ENCODE data around the gene TCAIM. TPM values are rescaled to one million over a fixed set of nuclear protein-coding genes. Genes with fewer than 3 reads are reported as not detected.

TCAIM gene
- total RNA-seq, 4 donors from 2014 or later = 15.6 to 25.0 (median 22.6) TPM

DNA sequence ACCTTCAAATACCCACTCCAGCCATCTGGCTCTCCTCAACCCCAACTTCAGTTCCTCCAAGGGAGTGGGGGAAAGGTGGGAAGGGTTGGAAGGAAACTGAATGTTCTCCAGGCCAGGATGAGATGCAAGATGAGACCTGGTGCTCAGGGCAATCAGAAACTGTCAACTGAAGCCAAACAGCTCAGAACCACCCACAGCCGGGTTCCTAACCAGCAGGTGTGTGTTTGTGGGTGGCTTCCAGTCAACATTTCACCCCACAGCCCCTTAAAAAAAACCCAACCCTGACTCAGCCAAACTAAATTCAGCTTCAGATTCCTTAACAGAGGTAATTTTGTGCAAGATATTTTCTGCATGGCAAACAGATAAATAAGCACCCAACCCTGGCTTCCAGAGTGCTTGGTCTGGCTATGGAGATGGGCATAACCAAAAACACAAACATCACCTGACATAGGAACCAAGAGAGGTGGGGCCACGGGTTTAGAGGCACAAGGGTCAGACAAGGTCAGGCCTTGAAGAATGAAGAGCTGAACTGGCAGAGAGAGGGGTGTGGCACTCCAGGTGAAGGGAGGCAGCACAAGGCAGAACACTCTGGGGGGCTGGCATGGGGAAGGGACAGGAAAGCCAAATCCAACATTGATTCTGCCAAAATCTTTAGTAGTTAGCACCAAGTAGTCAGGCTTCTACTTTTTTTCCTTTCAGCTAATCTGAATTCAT is 104.2 kb downstream of the TCAIM start:
- Histone ChIP-seq H3K9me3 (peaks cover 0 to 9% (median 0%) of the 10 kb centered on the region in 3 donors), H3K36me3 (peaks cover 0 to 52% (median under 1%) of the 10 kb centered on the region in 3 donors), H3K4me3 (no peak overlapping the region), H3K4me1 (peaks cover 0 to 20% (median 4%) of the 10 kb centered on the region in 3 donors), H3K27me3 (no peaks in the 10 kb centered on the region), H3K27ac (no peak overlapping the region)
- no peak for DNase-seq
- no peak for TF ChIP-seq POLR2A (IDR thresholded peaks at IDR 0.05)
- TF ChIP-seq, protein P1, sequence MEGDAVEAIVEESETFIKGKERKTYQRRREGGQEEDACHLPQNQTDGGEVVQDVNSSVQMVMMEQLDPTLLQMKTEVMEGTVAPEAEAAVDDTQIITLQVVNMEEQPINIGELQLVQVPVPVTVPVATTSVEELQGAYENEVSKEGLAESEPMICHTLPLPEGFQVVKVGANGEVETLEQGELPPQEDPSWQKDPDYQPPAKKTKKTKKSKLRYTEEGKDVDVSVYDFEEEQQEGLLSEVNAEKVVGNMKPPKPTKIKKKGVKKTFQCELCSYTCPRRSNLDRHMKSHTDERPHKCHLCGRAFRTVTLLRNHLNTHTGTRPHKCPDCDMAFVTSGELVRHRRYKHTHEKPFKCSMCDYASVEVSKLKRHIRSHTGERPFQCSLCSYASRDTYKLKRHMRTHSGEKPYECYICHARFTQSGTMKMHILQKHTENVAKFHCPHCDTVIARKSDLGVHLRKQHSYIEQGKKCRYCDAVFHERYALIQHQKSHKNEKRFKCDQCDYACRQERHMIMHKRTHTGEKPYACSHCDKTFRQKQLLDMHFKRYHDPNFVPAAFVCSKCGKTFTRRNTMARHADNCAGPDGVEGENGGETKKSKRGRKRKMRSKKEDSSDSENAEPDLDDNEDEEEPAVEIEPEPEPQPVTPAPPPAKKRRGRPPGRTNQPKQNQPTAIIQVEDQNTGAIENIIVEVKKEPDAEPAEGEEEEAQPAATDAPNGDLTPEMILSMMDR (IDR thresholded peaks at IDR 0.05) = no peak
- intact Hi-C loops (cut with DNase I) = no loop called here
- 63 to 67% methylated on average over 2 of the region's 2 CpGs for WGBS, 2 donors

DNA sequence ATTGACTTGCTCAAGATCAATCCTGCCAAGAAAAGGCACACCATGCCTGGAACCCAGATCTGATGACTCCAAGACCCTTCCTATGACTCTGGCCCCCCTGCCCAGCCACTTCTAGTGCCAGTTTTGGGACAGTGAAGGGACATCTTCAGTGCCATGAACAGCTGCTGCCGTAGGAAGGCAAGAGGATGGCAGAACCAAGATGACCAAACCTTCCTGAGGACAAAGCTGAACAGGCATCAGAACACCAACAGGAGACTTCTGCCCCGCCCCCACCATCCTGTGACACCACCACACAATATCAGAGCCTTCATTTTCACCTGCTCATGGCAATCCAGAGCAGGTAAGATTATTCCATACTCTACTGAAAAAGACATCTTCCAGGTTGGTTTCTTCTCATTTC is 105.9 kb downstream of the TCAIM start:
- Histone ChIP-seq H3K36me3 (peaks cover 12 to 68% (median 18%) of the 10 kb centered on the region in 3 donors), H3K9me3 (peaks cover 0 to 21% (median 0%) of the 10 kb centered on the region in 3 donors), H3K4me3 (no peak overlapping the region), H3K27me3 (no peaks in the 10 kb centered on the region), H3K27ac (no peak overlapping the region), H3K4me1 (peaks cover 0 to 18% (median 4%) of the 10 kb centered on the region in 3 donors)
- no peak for DNase-seq
- TF ChIP-seq, protein P1 (IDR thresholded peaks at IDR 0.05) = no peak
- TF ChIP-seq POLR2A (IDR thresholded peaks at IDR 0.05) = no peak
- intact Hi-C loops (cut with DNase I) = no loop called here
- WGBS, 2 donors = 90 to 100% methylated on average over 2 of the region's 2 CpGs

DNA sequence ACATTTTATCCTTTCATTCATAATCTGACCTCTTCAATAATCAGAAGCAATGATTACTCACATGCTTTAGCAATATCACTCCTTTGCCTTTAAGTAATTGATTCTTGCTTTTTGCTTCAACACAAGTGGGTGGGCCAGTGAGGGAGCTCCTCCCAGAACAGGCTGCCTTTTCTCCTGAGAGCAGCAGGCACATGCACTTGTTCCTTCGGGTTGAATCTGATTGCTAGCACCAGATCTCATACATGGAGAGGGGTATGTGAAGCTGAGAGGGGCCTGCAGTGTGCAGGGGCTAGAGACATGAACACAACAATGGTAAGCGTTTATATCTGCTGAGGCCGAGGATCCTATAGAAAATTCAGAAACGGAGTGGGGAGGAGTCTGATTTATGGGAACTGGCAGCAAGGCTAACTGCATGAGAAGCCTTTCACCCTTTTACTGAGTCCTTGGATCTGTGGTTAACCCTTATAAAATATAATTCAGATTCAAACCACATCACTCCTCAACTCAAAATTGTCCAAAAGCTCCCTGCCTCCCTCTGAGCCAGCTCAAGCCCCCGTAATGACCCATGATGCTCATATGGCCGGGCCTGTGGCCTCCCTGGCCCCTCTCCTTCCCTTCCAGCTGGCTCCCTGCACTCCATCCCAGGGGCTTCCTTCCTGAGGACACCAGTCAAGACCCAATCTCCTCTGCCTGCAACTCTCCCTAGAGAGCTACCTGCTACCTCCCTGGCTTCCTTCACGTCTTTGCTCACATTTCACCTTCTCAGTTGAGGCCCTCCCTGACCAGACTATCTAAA is 106.5 kb downstream of the TCAIM start:
- H3K4me3 ChIP-seq = no peak overlapping the region
- H3K27me3 ChIP-seq = no peaks in the 10 kb centered on the region
- peaks cover 0 to 21% (median 0%) of the 10 kb centered on the region in 3 donors for H3K9me3 ChIP-seq
- peaks cover 16 to 75% (median 24%) of the 10 kb centered on the region in 3 donors for H3K36me3 ChIP-seq
- 93 to 94% methylated on average over 7 of the region's 7 CpGs for WGBS, 2 donors
- TF ChIP-seq, protein P1 (IDR thresholded peaks at IDR 0.05) = no peak
- TF ChIP-seq POLR2A (IDR thresholded peaks at IDR 0.05) = no peak
- intact Hi-C loops (cut with DNase I) = no loop called here
- no peak overlapping the region for H3K27ac ChIP-seq
- H3K4me1 ChIP-seq = peaks cover 0 to 11% (median 3%) of the 10 kb centered on the region in 3 donors
- DNase-seq = no peak

DNA sequence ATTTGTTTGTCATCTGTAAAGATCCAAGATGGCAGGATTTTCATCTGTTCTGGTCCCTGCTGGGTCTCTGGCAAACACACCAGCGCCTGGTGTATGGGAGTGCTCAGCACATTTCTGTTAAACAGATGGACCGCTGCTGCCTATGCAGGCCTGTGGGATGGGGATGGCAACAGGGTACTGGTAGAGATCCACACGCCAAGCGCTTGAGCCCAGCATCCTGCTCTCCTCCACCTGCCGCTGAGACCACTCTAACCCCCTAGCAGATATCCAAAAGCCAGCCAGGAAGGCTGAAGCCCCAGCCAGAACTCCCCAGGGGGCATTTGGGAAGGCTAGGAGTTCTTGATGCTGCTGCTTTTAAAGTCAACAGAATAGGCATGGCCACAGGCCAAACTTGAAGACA is 107.2 kb downstream of the TCAIM start:
- no peaks in the 10 kb centered on the region for H3K27me3 ChIP-seq
- TF ChIP-seq POLR2A (IDR thresholded peaks at IDR 0.05) = no peak
- TF ChIP-seq, protein P1 (IDR thresholded peaks at IDR 0.05) = no peak
- peaks cover 0 to 6% (median 0%) of the 10 kb centered on the region in 3 donors for H3K4me1 ChIP-seq
- 100% methylated on average over 4 to 5 of the region's 5 CpGs for WGBS, 2 donors
- no peak for DNase-seq
- H3K4me3 ChIP-seq = no peak overlapping the region
- H3K9me3 ChIP-seq = peaks cover 0 to 21% (median 0%) of the 10 kb centered on the region in 3 donors
- H3K27ac ChIP-seq = no peak overlapping the region
- intact Hi-C loops (cut with DNase I) = no loop called here
- H3K36me3 ChIP-seq = peaks cover 19 to 82% (median 26%) of the 10 kb centered on the region in 3 donors

DNA sequence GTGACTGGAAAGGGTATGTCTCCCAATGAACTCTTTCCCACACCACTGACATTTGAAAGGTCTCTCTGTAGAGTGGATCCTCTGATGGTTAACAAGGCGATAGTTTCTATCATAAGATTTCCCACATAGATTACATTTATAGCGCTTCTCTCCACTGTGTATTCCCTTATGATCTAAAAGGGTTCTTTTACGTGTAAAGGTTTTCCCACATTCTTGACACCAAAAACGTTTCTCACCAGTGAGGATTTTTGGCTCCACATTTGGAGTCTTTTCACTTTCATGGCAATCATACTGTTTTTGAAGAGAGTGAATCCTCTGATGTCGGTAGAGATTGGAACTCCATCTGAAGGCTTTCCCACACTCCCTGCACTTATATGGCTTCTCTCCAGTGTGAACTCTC is 108.4 kb downstream of the TCAIM start:
- no peak for DNase-seq
- WGBS, 2 donors = 90 to 97% methylated on average over 5 of the region's 5 CpGs
- H3K27ac ChIP-seq = no peak overlapping the region
- peaks cover 0 to 21% (median 0%) of the 10 kb centered on the region in 3 donors for H3K9me3 ChIP-seq
- H3K27me3 ChIP-seq = no peaks in the 10 kb centered on the region
- H3K4me1 ChIP-seq = no peaks in the 10 kb centered on the region
- no peak overlapping the region for H3K4me3 ChIP-seq
- intact Hi-C loops (cut with DNase I) = no loop called here
- peaks cover 19 to 93% (median 30%) of the 10 kb centered on the region in 3 donors for H3K36me3 ChIP-seq
- TF ChIP-seq, protein P1 (IDR thresholded peaks at IDR 0.05) = no peak
- no peak for TF ChIP-seq POLR2A (IDR thresholded peaks at IDR 0.05)
